ENCODE data around the gene CNTNAP1. TPM values are rescaled to one million over a fixed set of nuclear protein-coding genes. Genes with fewer than 3 reads are reported as not detected.
"Not testable (repeated sequence)": the region's sequence is repeated elsewhere in the genome, so short reads cannot be mapped to it uniquely, and the experiment has no call there.

Gene CNTNAP1
- total RNA-seq, 1 experiment from 2014 or later, result 7.7 TPM

GRCh38 chr17:42665581-42666001 lies 16.7 kb upstream of the CNTNAP1 start:
- no peak for DNase-seq
- H4K5ac ChIP-seq (ENCODE audit: insufficient read length, low read depth, low read length), result no peak overlapping the region
- no peaks in the 10 kb centered on the region for H3K79me2 ChIP-seq (ENCODE audit: insufficient read depth, low read length)
- no peak overlapping the region for H2BK12ac ChIP-seq (ENCODE audit: insufficient read length, low read depth, low read length)
- Mint-ChIP-seq H3K9me3 (no peaks in the 10 kb centered on the region), H3K36me3 (ENCODE audit: insufficient read depth in 1 of 3, low read depth in 3 of 3) (peaks cover 21 to 70% (median 53%) of the 10 kb centered on the region in 3 experiments), H3K27ac (peak overlapping the region in 1 of 3 experiments; percentile 60; a peak in 1 of 7 replicates), H3K4me3 (no peak overlapping the region; a peak in 1 of 5 replicates), H3K4me1 (peaks cover 17 to 22% of the 10 kb centered on the region in 2 experiments), H3K27me3 (ENCODE audit: low read depth) (no peaks in the 10 kb centered on the region)
- no peak overlapping the region for H3K4ac ChIP-seq (ENCODE audit: low read depth, low read length)
- H3K56ac ChIP-seq (ENCODE audit: insufficient read length, low read depth, low read length), result no peak overlapping the region
- no peak overlapping the region for H3K23ac ChIP-seq (ENCODE audit: insufficient read length, low read depth, low read length)
- no peak overlapping the region for H3T11ph ChIP-seq (ENCODE audit: low read length)
- H3K23me2 ChIP-seq (ENCODE audit: insufficient read length, low read depth, low read length, poor library complexity, severe bottlenecking), result peaks cover 9% of the 10 kb centered on the region
- no peak overlapping the region for H3K27ac ChIP-seq (ENCODE audit: insufficient read length, low read depth, low read length)
- H3K4me2 ChIP-seq (ENCODE audit: insufficient read depth, insufficient read length, low read length), result no peak overlapping the region
- no peaks in the 10 kb centered on the region for H3K9me3 ChIP-seq (ENCODE audit: control insufficient read depth, low read depth, low read length)
- no peaks in the 10 kb centered on the region for H3K27me3 ChIP-seq (ENCODE audit: insufficient read depth, low read length)
- no peak overlapping the region for H2BK120ac ChIP-seq (ENCODE audit: low read depth, low read length, poor library complexity, severe bottlenecking)
- H4K20me1 ChIP-seq (ENCODE audit: control insufficient read depth, insufficient read depth, insufficient read length), result no peaks in the 10 kb centered on the region
- H2AFZ ChIP-seq (ENCODE audit: low read length), result no peak overlapping the region
- no peak overlapping the region for H3K18ac ChIP-seq (ENCODE audit: insufficient read length, low read depth, low read length)
- no peaks in the 10 kb centered on the region for H3K79me1 ChIP-seq (ENCODE audit: insufficient read depth, low read depth, low read length, poor library complexity, severe bottlenecking)
- TF ChIP-seq CTCF (conservative IDR thresholded peaks at IDR 0.05), result no peak
- no peak overlapping the region for H3K9ac ChIP-seq (ENCODE audit: extremely low read depth, insufficient read length, low read length)
- no peak overlapping the region for H2AK5ac ChIP-seq (ENCODE audit: insufficient read length, low read length)
- H2BK20ac ChIP-seq (ENCODE audit: low read depth, low read length, poor library complexity, severe bottlenecking), result no peak overlapping the region
- H3K4me1 ChIP-seq (ENCODE audit: insufficient read depth, low read length), result peaks cover 2% of the 10 kb centered on the region; the same call in 1 of the 2 replicates
- WGBS (ENCODE audit: extremely low coverage, insufficient read length, low lambda C conversion rate), result no CpG with 5 or more reads among the region's 14 CpGs
- no peak overlapping the region for H4K91ac ChIP-seq (ENCODE audit: insufficient read length, low read depth, low read length)
- no peak overlapping the region for H2BK15ac ChIP-seq (ENCODE audit: low read depth, low read length)
- no peak overlapping the region for H4K8ac ChIP-seq (replicated peaks; ENCODE audit: insufficient read length, low read depth, low read length)
- H2BK5ac ChIP-seq (ENCODE audit: insufficient read length, low read length), result no peak overlapping the region
- no peak overlapping the region for H3K14ac ChIP-seq (ENCODE audit: insufficient read depth, low read length)

GRCh38 chr17:42666126-42666525 lies 16.2 kb upstream of the CNTNAP1 start:
- H3K4me3 Mint-ChIP-seq; H3K27ac ChIP-seq (ENCODE audit: insufficient read length, low read depth, low read length); H2AFZ ChIP-seq (ENCODE audit: low read length); H3K27me3 ChIP-seq (ENCODE audit: insufficient read depth, low read length); H3K4me1 ChIP-seq (ENCODE audit: insufficient read depth, low read length); H3K79me1 ChIP-seq (ENCODE audit: insufficient read depth, low read depth, low read length, poor library complexity, severe bottlenecking); H3K56ac ChIP-seq (ENCODE audit: insufficient read length, low read depth, low read length); H4K91ac ChIP-seq (ENCODE audit: insufficient read length, low read depth, low read length); H3K4me2 ChIP-seq (ENCODE audit: insufficient read depth, insufficient read length, low read length); H3K23me2 ChIP-seq (ENCODE audit: insufficient read length, low read depth, low read length, poor library complexity, severe bottlenecking); H3K9me3 Mint-ChIP-seq; H3K9ac ChIP-seq (ENCODE audit: extremely low read depth, insufficient read length, low read length); H3T11ph ChIP-seq (ENCODE audit: low read length); H4K20me1 ChIP-seq (ENCODE audit: control insufficient read depth, insufficient read depth, insufficient read length); H2BK12ac ChIP-seq (ENCODE audit: insufficient read length, low read depth, low read length); H3K4ac ChIP-seq (ENCODE audit: low read depth, low read length); H3K23ac ChIP-seq (ENCODE audit: insufficient read length, low read depth, low read length); H3K27me3 Mint-ChIP-seq (ENCODE audit: low read depth); H4K8ac ChIP-seq (replicated peaks; ENCODE audit: insufficient read length, low read depth, low read length); H2BK15ac ChIP-seq (ENCODE audit: low read depth, low read length); H3K79me2 ChIP-seq (ENCODE audit: insufficient read depth, low read length); H3K27ac Mint-ChIP-seq; H2BK120ac ChIP-seq (ENCODE audit: low read depth, low read length, poor library complexity, severe bottlenecking); H3K14ac ChIP-seq (ENCODE audit: insufficient read depth, low read length); H3K18ac ChIP-seq (ENCODE audit: insufficient read length, low read depth, low read length); H4K5ac ChIP-seq (ENCODE audit: insufficient read length, low read depth, low read length); DNase-seq; H3K9me3 ChIP-seq (ENCODE audit: control insufficient read depth, low read depth, low read length); H2BK20ac ChIP-seq (ENCODE audit: low read depth, low read length, poor library complexity, severe bottlenecking); H2AK5ac ChIP-seq (ENCODE audit: insufficient read length, low read length); H2BK5ac ChIP-seq (ENCODE audit: insufficient read length, low read length): not testable (repeated sequence)
- peaks cover 16 to 26% of the 10 kb centered on the region in 2 experiments for H3K4me1 Mint-ChIP-seq
- peaks cover 21 to 73% (median 56%) of the 10 kb centered on the region in 3 experiments for H3K36me3 Mint-ChIP-seq (ENCODE audit: insufficient read depth in 1 of 3, low read depth in 3 of 3)
- no CpG with 5 or more reads among the region's 16 CpGs for WGBS (ENCODE audit: extremely low coverage, insufficient read length, low lambda C conversion rate)

All from H9 (cell line).